HG03280 (cell line): Measurements from ENCODE around the gene ZNF860.
A peak's percentile ranks its signal among the peaks of the same experiment; 100 is the strongest.

Experiments
- ATAC-seq: cut with Tn5 transposase; IDR thresholded peaks from one replicate; pipeline ENCODE4 v1.9.1; 2021; ENCODE audit warnings: mild to moderate bottlenecking, moderate library complexity; ENCODE audit not compliant: unreplicated experiment

ZNF860 gene

DNA sequence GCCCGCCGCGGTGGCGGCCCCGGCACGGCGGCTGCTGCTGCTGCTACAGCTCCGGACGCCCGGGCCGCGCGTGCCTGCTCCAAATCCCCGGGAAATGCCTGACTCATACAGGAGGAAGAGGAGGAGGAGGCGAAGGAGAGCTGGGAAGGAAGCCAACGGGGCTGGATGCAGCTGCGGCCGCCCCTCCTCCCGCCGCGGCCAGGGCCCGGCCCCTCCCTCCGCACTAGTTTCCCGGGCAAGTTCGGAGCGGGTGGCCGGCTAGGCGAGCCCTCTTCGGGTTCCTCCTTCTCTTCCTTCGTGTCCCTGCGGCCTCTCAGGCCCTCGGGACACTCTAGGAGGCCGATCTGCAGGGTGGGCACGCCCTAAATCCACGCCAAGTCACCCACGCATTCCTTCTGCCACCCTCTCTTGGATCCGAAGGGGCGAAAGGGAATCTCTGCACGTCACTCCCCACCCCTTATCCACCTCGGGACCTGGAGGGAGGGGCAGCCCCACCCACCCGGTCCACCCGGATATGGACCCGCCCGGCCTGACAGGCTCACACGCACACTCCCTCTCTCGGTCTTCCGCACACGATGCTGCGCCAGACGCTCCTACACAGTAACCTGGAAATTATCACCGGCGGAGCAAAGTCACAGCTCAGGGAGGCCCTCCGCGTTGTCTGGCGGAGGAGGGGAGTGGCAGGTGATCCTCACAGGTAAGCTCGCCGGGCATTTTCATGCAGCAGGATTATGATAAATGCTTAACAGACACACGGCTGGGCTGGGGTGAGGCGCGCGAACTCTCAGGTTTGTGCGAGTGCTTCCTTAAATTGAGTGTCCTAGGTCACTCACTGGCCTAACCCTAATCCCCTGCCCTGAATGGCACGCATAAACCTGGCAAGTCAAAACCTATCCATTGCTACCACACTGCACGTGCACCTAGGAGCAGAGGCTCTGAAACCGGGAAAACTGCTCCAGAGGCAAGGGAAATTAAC, at the start of gene ZNF860, which contains the start of gene OSBPL10:
ZNF860 (plus strand) TSS at position 545 of the 976 bp plus-strand sequence. CDS start 7,330 bp downstream, outside the sequence.
OSBPL10 (minus strand) TSS at position 57 of the 976 bp plus-strand sequence. CDS start 83 bp downstream, outside the sequence.
- peak; percentile 30 for ATAC-seq

GRCh38 chr3:31932990-31933389, 48.6 kb upstream of the ZNF860 start:
- no peak for ATAC-seq

GRCh38 chr3:31934018-31934417, 47.5 kb upstream of the ZNF860 start:
- no peak for ATAC-seq

GRCh38 chr3:31934866-31935265, 46.7 kb upstream of the ZNF860 start:
- no peak for ATAC-seq

DNA sequence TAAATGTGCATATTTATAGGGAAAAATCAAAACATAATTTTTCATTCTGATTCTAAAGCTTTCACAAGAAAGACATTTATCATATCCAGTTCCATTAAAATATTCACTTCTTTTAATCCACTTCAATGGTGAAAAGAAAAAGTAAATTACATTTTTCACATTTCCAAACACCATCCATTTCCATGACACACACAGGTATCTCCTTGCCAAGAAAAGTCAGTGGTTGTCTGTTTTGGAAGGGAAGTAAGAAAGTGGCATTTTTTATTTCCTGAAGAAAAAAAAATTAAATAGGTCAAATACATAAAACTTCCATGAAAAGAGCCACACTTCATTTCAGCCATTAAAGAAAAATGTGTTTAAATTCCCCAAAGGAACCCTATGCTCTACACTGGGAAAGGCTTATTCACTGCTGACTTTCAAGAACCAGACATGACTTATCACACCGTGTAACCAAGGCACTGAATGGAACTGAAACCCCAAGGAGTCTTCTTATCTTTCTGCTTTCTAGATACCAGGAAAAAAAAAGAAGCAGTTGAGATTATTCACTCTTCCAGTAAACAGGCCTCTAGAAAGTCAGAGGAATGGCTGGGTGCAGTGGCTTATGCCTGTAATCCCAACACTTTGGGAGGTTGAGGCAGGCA, 45.0 kb upstream of the ZNF860 start:
- no peak for ATAC-seq

DNA sequence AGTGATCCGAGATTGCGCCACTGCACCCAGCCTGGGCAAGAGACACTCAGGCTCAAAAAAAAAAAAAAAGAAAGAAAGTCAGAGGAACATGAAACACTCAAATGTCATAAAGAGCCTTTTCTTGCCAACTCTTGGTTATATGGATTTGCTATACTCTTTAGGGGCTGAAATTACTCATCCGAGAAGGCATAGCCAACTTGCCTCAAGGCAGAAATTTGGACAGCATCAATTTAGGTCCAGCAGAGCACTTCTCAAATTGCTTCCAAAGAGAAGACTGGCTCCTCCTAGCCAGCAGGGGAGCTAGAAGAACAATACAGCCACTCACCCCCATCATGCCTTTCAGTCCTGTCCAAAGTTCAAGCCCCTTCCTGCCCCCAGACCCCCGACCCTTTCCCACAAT, 44.3 kb upstream of the ZNF860 start:
- no peak for ATAC-seq

GRCh38 chr3:31942446-31942845, 39.1 kb upstream of the ZNF860 start:
- no peak for ATAC-seq

DNA sequence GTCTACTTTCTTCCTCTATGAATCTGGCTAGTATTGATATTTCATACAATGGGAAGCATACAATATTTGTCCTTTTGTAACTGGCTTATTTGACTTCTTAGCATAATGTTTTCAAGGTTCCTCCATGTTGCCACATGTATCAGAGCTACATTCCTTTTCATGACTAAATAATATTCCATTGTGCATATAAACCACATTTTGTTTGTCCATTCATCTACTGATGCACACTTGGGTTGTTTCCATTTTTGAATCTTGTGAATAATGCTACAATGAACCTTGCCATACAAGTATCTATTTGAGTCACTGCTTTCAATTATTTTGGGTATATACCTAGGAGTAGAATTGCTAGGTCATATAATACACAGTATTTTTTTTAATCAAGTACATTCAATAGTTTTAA, 38.5 kb upstream of the ZNF860 start:
- no peak for ATAC-seq

- no peak for ATAC-seq
These were observed 35.9 kb upstream of the ZNF860 start for GRCh38 chr3:31945738-31946052.

DNA sequence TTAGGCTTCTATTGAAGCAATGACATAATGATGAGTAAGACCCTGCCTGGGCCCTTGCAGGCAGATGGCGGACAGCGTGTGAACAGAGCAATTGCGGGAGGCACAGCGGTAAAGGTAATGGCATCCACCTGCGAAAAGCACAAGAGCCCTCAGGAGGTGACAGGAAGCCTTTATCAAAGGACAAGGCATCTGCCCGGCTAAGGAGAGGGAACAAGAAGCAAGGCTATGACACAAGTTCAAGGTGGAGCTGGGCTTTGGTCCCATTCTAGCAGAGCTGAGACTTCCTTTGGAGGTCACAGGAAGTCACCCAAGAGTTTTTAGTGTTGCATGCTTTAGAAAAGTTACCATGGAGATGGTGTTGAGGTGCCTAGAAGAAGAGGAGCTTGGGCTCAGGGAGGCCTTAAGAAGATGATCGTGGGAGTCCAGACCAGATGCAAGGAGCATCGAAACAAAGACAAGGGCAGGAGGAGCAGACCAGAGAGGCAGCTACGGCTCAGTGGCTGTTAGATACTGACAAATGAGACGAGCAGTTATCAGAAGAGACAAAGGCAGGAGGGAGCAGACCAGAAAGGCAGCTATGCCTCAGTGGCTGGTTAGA, 35.0 kb upstream of the ZNF860 start:
- ATAC-seq: peak; percentile 42

DNA sequence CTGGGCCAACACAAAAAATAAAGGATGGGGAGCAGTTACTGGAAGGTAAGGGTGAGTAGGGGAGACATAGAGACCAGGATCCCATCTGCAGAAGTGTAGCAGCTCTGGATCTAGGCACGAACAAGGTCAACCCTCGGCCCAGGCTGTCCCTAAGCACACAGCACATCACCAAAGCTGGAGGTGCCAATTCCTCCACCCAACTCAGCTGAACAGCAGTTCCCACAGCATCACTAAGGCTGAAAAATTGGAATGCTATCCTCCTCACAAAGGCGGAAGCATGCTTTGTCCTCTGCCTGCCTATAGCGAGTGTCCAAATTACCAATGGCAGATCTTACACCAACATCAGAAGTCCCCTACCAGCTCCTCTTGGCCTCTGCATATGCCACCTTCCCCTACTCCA, 34.4 kb upstream of the ZNF860 start:
- ATAC-seq: no peak

GRCh38 chr3:31947671-31948091, 33.9 kb upstream of the ZNF860 start:
- ATAC-seq: no peak

DNA sequence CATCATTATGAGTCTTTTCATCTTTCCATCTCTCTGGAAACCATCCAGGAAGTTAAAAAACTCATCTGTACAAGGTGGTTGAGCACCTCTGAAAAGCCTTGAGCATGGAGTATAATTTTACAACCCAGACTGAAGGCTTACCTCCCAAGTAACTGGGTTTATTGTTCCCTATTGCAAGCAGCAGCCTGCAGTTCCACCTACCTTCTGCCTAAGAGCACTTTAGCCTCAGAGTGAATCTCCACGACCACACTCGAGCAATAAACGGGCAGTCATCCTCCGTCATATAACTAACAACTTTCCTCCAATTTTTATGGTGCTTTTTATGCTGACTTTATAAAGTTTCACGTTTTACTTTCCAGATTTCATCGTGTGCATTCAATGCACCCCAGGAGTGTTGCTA, 33.3 kb upstream of the ZNF860 start:
- no peak for ATAC-seq

- peak; percentile 82 for ATAC-seq
These were observed 29.3 kb upstream of the ZNF860 start for GRCh38 chr3:31952205-31952604.

DNA sequence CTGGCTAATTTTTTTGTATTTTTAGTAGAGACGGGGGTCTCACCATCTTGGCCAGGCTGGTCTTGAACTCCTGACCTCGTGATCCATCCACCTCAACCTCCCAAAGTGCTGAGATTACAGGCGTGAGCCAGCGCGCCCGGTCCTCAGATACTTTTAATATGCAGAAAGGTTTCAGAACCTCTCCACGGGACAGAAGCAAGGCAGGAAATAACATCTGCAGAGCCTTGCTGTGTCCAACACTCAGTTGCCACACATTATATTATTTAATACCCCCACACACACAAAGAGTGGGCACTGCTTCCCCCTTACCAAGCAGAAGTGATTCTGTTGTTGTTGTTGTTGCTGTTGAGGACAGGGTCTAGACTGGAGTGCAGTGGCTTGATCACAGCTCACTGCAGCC, 28.5 kb upstream of the ZNF860 start:
- no peak for ATAC-seq

DNA sequence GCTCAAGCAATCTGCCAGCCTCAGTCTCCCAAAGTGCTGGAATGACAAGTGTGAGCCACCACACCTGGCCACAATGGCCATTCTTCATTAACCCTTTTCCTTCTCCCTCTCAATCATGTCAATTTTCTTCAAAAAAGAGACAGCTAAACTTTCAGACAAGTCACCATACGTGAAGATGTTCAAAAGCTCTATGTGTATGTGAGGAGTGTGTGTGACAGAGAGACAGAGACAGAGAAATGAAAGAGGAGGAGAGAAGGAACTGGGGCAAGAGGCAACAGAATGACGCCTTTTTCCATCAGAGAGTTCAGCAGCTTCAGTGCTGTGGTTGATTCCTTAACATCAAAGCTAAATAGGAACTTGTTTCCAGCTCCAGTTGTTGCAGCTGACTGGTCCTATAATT, 27.9 kb upstream of the ZNF860 start:
- no peak for ATAC-seq

DNA sequence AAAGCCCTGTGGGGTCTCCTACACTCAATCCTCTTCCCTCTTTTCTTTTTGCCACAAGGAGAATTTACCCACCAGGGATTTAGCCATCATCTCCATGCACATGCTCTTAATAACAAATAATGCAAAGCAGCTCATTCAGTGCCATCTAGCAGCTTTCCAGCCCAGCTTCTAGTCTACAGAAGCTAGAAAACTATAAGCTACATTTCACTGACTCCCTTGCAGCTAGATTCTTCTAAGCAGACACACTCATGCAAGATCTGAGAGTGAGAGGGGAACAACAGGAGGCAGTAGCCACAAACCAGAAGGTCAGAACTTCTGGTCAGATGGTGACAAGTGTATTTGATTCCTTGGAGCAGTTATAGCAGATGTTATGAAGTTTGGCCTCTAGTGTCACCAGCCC, 26.0 kb upstream of the ZNF860 start:
- ATAC-seq: no peak

- no peak for ATAC-seq
These were observed 24.4 kb upstream of the ZNF860 start for GRCh38 chr3:31957106-31957505.

DNA sequence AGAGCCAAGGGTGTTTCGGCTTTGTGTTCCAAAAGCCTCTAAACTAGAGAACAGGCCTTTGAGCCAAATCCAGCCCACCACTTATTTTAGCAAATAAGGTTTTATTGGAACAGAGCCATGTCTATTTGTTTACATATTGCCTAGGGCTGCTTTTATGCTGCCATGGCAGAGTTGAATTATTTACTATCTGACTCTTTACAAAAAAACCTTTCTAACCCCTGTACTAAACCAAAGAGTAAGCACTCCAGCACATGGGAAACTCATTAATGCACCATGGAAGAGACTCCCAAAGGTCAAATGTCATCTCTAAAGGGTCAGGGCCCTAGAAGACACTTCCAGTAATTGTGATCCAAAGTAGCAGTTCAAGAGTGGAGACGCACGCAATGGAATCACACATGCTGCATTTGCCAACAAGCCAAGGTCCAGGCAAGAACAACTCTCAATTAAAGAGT, 22.8 kb upstream of the ZNF860 start:
- no peak for ATAC-seq

DNA sequence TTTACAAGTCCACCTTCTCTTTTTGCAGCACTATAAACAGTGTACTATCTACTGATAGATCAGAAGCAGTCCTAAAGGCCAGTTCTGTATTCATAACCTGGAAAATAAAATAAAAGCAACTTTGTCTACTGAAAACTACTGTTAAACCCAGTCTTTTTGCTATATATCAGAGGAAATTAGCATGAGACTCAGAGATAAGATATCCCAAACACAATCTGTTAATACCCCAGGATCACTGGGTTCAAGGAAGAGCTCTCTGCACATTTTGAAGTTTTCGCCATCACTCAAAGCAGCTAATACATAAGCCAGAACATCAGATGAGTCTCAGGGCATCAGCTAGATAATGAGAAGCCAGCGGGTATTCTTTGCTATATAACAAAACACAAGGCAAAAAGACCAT, 22.3 kb upstream of the ZNF860 start:
- ATAC-seq: no peak

- ATAC-seq: no peak
These were observed 21.4 kb upstream of the ZNF860 start for GRCh38 chr3:31959951-31960792.
